Activated T-helper 2 cell treated with anti-CD3 and anti-CD28 coated beads, Interferon-gamma antibody, Interleukin-2, Interleukin-4, amounts not matched to agents 10 μg/mL and 5 μg/mL and 100 μg/mL, durations not matched to agents 14 hours and 24 hours and 36 hours (primary cell): ENCODE results near the gene GALNT17. TPM values are rescaled to one million over a fixed set of nuclear protein-coding genes. Genes with fewer than 3 reads are reported as not detected.

Experiments
- DNase-seq: peaks from one replicate; pipeline ENCODE4 v3.0.0; 2021; ENCODE audit warnings: low spot score
- H3K27ac Mint-ChIP-seq: one replicate; pipeline ENCODE4 v1.8.0; 2021; ENCODE audit warnings: mixed read lengths
- H3K27me3 Mint-ChIP-seq: one replicate; pipeline ENCODE4 v1.8.0; 2021; ENCODE audit warnings: low read depth, mixed read lengths
- H3K36me3 Mint-ChIP-seq: one replicate; pipeline ENCODE4 v1.8.0; 2021; ENCODE audit warnings: low read depth, mixed read lengths
- H3K4me1 Mint-ChIP-seq: one replicate; pipeline ENCODE4 v1.8.0; 2021; ENCODE audit warnings: low read depth, mixed read lengths
- H3K4me3 Mint-ChIP-seq: one replicate; pipeline ENCODE4 v1.8.0; 2021; ENCODE audit warnings: low read depth, mild to moderate bottlenecking, moderate library complexity, mixed read lengths
- H3K9me3 Mint-ChIP-seq: one replicate; pipeline ENCODE4 v1.8.0; 2021; ENCODE audit warnings: mixed read lengths
- intact Hi-C: fragments of 100-400 bp; cut with micrococcal nuclease; formaldehyde crosslinking; loops from one replicate; pipeline ENCODE4 v1.15.1; 2023
- total RNA-seq: library from RNA; stranded (reverse); gene quantifications from 2 replicates; pipeline ENCODE4 v1.2.3, GENCODE V29; 2022

GALNT17 gene
- total RNA-seq, 1 donor from 2014 or later, result not detected

GRCh38 chr7:71364551-71364950 is 232.6 kb downstream of the GALNT17 start:
- H3K27me3 Mint-ChIP-seq, result no peaks in the 10 kb centered on the region
- no peaks in the 10 kb centered on the region for H3K36me3 Mint-ChIP-seq
- H3K4me1 Mint-ChIP-seq, result no peaks in the 10 kb centered on the region
- H3K9me3 Mint-ChIP-seq, result peaks cover 62% of the 10 kb centered on the region
- DNase-seq, result no peak
- H3K27ac Mint-ChIP-seq, result no peak overlapping the region
- intact Hi-C loops, result no loop called here
- H3K4me3 Mint-ChIP-seq, result no peak overlapping the region

GRCh38 chr7:71372991-71373390 is 241.0 kb downstream of the GALNT17 start:
- Mint-ChIP-seq H3K9me3 (peaks cover 61% of the 10 kb centered on the region), H3K36me3 (peaks cover 3% of the 10 kb centered on the region), H3K4me1 (no peaks in the 10 kb centered on the region), H3K27ac (no peak overlapping the region), H3K27me3 (no peaks in the 10 kb centered on the region), H3K4me3 (no peak overlapping the region)
- DNase-seq, result no peak
- intact Hi-C loops, result no loop called here

- no peaks in the 10 kb centered on the region for H3K27me3 Mint-ChIP-seq
- no peaks in the 10 kb centered on the region for H3K4me1 Mint-ChIP-seq
- H3K4me3 Mint-ChIP-seq, result no peak overlapping the region
- peaks cover 10% of the 10 kb centered on the region for H3K36me3 Mint-ChIP-seq
- DNase-seq, result no peak
- H3K27ac Mint-ChIP-seq, result no peak overlapping the region
- intact Hi-C loops, result no loop called here
- H3K9me3 Mint-ChIP-seq, result peaks cover 55% of the 10 kb centered on the region
Measured at GRCh38 chr7:71377062-71377461, 245.1 kb downstream of the GALNT17 start.

GRCh38 chr7:71377469-71377868 is 245.5 kb downstream of the GALNT17 start:
- Mint-ChIP-seq H3K27ac (no peak overlapping the region), H3K4me1 (no peaks in the 10 kb centered on the region), H3K4me3 (no peak overlapping the region), H3K9me3 (peaks cover 58% of the 10 kb centered on the region), H3K27me3 (no peaks in the 10 kb centered on the region), H3K36me3 (peaks cover 10% of the 10 kb centered on the region)
- intact Hi-C loops, result no loop called here
- DNase-seq, result no peak

GRCh38 chr7:71384094-71384493 is 252.2 kb downstream of the GALNT17 start:
- no peak overlapping the region for H3K4me3 Mint-ChIP-seq
- H3K4me1 Mint-ChIP-seq, result no peaks in the 10 kb centered on the region
- H3K27me3 Mint-ChIP-seq, result no peaks in the 10 kb centered on the region
- H3K36me3 Mint-ChIP-seq, result peaks cover 8% of the 10 kb centered on the region
- H3K9me3 Mint-ChIP-seq, result peaks cover 52% of the 10 kb centered on the region
- no peak for DNase-seq
- intact Hi-C loops, result no loop called here
- H3K27ac Mint-ChIP-seq, result no peak overlapping the region

- Mint-ChIP-seq H3K27me3 (no peaks in the 10 kb centered on the region), H3K9me3 (peaks cover 49% of the 10 kb centered on the region), H3K36me3 (no peaks in the 10 kb centered on the region), H3K4me3 (no peak overlapping the region), H3K4me1 (no peaks in the 10 kb centered on the region), H3K27ac (no peak overlapping the region)
- intact Hi-C loops, result no loop called here
- no peak for DNase-seq
Measured at GRCh38 chr7:71385330-71385729, 253.4 kb downstream of the GALNT17 start.

- H3K27me3 Mint-ChIP-seq, result no peaks in the 10 kb centered on the region
Measured at GRCh38 chr7:71386152-71386785, 254.3 kb downstream of the GALNT17 start.

GRCh38 chr7:71388181-71388580 is 256.2 kb downstream of the GALNT17 start:
- Mint-ChIP-seq H3K27ac (no peak overlapping the region), H3K36me3 (no peaks in the 10 kb centered on the region), H3K9me3 (peaks cover 56% of the 10 kb centered on the region), H3K4me1 (no peaks in the 10 kb centered on the region), H3K27me3 (no peaks in the 10 kb centered on the region), H3K4me3 (no peak overlapping the region)
- intact Hi-C loops, result no loop called here
- DNase-seq, result no peak

More at GRCh38 chr7:71386152-71386785, 254.3 kb downstream of the GALNT17 start:
- Mint-ChIP-seq H3K4me3 (no peak overlapping the region), H3K27ac (no peak overlapping the region), H3K4me1 (no peaks in the 10 kb centered on the region), H3K36me3 (no peaks in the 10 kb centered on the region), H3K9me3 (peaks cover 52% of the 10 kb centered on the region)
- DNase-seq, result no peak
- intact Hi-C loops, result no loop called here

GRCh38 chr7:71389976-71390375 is 258.0 kb downstream of the GALNT17 start:
- intact Hi-C loops, result no loop called here

GRCh38 chr7:71393661-71394060 is 261.7 kb downstream of the GALNT17 start:
- intact Hi-C loops, result no loop called here
- H3K4me3 Mint-ChIP-seq, result no peak overlapping the region
- H3K27me3 Mint-ChIP-seq, result no peaks in the 10 kb centered on the region
- peaks cover 56% of the 10 kb centered on the region for H3K9me3 Mint-ChIP-seq
- DNase-seq, result no peak
- no peaks in the 10 kb centered on the region for H3K4me1 Mint-ChIP-seq
- no peak overlapping the region for H3K27ac Mint-ChIP-seq
- no peaks in the 10 kb centered on the region for H3K36me3 Mint-ChIP-seq

More at GRCh38 chr7:71389976-71390375, 258.0 kb downstream of the GALNT17 start:
- no peaks in the 10 kb centered on the region for H3K4me1 Mint-ChIP-seq
- no peaks in the 10 kb centered on the region for H3K36me3 Mint-ChIP-seq
- peaks cover 53% of the 10 kb centered on the region for H3K9me3 Mint-ChIP-seq
- H3K4me3 Mint-ChIP-seq, result no peak overlapping the region
- no peaks in the 10 kb centered on the region for H3K27me3 Mint-ChIP-seq
- DNase-seq, result no peak
- H3K27ac Mint-ChIP-seq, result no peak overlapping the region

- intact Hi-C loops, result no loop called here
- no peak for DNase-seq
- peaks cover 51% of the 10 kb centered on the region for H3K9me3 Mint-ChIP-seq
- H3K4me1 Mint-ChIP-seq, result no peaks in the 10 kb centered on the region
- H3K4me3 Mint-ChIP-seq, result no peak overlapping the region
- no peak overlapping the region for H3K27ac Mint-ChIP-seq
- H3K27me3 Mint-ChIP-seq, result no peaks in the 10 kb centered on the region
- no peaks in the 10 kb centered on the region for H3K36me3 Mint-ChIP-seq
Measured at GRCh38 chr7:71402684-71403083, 270.7 kb downstream of the GALNT17 start.

- no peak for DNase-seq
Measured at GRCh38 chr7:71403202-71403946, 271.4 kb downstream of the GALNT17 start.

GRCh38 chr7:71404726-71405345 is 272.9 kb downstream of the GALNT17 start:
- no peak for DNase-seq
- intact Hi-C loops, result no loop called here
- Mint-ChIP-seq H3K4me3 (no peak overlapping the region), H3K4me1 (no peaks in the 10 kb centered on the region), H3K36me3 (no peaks in the 10 kb centered on the region), H3K27me3 (no peaks in the 10 kb centered on the region), H3K9me3 (peaks cover 47% of the 10 kb centered on the region), H3K27ac (no peak overlapping the region)

More at GRCh38 chr7:71403202-71403946, 271.4 kb downstream of the GALNT17 start:
- Mint-ChIP-seq H3K27ac (no peak overlapping the region), H3K27me3 (no peaks in the 10 kb centered on the region), H3K4me1 (no peaks in the 10 kb centered on the region), H3K9me3 (peaks cover 49% of the 10 kb centered on the region), H3K36me3 (no peaks in the 10 kb centered on the region), H3K4me3 (no peak overlapping the region)
- intact Hi-C loops, result no loop called here
